GM12878 (cell line): ENCODE data around the gene MRPL23.

ENCODE experiments used
- POLR2AphosphoS2 ChIP-seq: IDR thresholded peaks from 2 replicates; pipeline ENCODE4 v1.6.1; 2011; ENCODE audit warnings: low read depth, mild to moderate bottlenecking, low read length, improper control_type of control experiment, moderate library complexity
- POLR2AphosphoS5 ChIP-seq: IDR thresholded peaks from 2 replicates; pipeline ENCODE4 v1.6.1; 2011; ENCODE audit warnings: mild to moderate bottlenecking, low read length, inconsistent platforms

GRCh38 chr11:1997755-1998154 is 50.6 kb downstream of the MRPL23 start, which contains the start of gene H19:
- TF ChIP-seq POLR2AphosphoS5, result no peak
- TF ChIP-seq POLR2AphosphoS2, result no peak
